Cardiac fibroblast (primary cell): Measurements from ENCODE around the gene HTN3.
"Not testable (repeated sequence)": the region's sequence is repeated elsewhere in the genome, so short reads cannot be mapped to it uniquely, and the experiment has no call there.

Source experiments
- DNase-seq, 2 donors: peaks; one replicate each; pipeline versions ENCODE4 v3.0.0 to v3.0.0-alpha.2; 2010; ENCODE audit warnings: low read depth in 2 of 2
- H3K4me3 ChIP-seq, 2 donors: replicated peaks in 1 of 2; 1 replicate in 1 of 2; 2 replicates in 1 of 2; pipeline ENCODE4 v1.5.1; 2011; ENCODE audit warnings: low read depth in 2 of 2, low read length in 2 of 2, mild to moderate bottlenecking in 2 of 2, moderate library complexity in 1 of 2
- TF ChIP-seq, protein P1 (sequence below): IDR thresholded peaks from one replicate; pipeline ENCODE4 v1.5.1; 2011; ENCODE audit warnings: low read depth, mild to moderate bottlenecking, low read length, inconsistent platforms

The HTN3 gene

DNA sequence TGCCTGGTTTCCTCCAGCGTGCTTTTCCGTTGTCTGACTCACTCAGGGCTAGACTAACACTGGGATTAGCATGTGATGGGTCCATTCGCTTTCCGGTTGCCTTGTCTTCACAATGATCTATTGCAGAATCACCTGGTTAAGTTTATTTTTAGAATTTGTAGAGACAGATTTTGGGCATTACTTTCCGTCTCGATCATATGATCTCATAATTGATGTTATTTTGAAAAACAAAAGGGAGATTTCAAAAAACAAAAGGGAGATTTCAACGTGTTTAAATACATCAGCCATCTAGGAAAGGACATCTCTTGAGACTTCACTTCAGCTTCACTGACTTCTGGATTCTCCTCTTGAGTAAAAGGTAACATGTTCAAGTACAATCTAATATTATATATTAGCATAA is at the start of gene HTN3:
HTN3 (plus strand) TSS at position 301 of the 400 bp plus-strand sequence. CDS start 2,282 bp downstream, outside the sequence.
- H3K4me3 ChIP-seq, DNase-seq: not testable (repeated sequence)

DNA sequence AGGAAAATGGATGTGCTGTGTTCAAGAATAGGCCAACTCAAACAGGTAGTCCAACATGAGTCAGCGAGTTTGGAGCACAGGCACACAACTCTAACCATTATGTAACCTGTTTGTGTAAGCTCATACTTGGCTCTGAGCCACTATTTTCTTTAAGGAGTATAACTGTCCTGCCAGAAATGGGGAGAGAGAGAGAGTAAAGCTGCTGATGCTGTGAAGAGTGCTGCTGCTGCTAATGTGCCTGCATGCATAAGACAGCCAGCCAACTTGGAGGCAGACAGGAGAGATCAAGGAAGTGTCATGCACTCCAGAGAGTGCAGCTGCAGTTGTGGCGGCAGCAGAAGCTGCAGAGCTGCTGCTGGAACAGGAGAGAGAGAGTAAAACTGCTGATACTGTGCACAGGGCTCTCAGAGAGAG is 44.2 kb upstream of the HTN3 start:
- TF ChIP-seq, protein P1, sequence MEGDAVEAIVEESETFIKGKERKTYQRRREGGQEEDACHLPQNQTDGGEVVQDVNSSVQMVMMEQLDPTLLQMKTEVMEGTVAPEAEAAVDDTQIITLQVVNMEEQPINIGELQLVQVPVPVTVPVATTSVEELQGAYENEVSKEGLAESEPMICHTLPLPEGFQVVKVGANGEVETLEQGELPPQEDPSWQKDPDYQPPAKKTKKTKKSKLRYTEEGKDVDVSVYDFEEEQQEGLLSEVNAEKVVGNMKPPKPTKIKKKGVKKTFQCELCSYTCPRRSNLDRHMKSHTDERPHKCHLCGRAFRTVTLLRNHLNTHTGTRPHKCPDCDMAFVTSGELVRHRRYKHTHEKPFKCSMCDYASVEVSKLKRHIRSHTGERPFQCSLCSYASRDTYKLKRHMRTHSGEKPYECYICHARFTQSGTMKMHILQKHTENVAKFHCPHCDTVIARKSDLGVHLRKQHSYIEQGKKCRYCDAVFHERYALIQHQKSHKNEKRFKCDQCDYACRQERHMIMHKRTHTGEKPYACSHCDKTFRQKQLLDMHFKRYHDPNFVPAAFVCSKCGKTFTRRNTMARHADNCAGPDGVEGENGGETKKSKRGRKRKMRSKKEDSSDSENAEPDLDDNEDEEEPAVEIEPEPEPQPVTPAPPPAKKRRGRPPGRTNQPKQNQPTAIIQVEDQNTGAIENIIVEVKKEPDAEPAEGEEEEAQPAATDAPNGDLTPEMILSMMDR, result no peak
- H3K4me3 ChIP-seq, result no peak overlapping the region
- peak; percentile 62 to 72 for DNase-seq

DNA sequence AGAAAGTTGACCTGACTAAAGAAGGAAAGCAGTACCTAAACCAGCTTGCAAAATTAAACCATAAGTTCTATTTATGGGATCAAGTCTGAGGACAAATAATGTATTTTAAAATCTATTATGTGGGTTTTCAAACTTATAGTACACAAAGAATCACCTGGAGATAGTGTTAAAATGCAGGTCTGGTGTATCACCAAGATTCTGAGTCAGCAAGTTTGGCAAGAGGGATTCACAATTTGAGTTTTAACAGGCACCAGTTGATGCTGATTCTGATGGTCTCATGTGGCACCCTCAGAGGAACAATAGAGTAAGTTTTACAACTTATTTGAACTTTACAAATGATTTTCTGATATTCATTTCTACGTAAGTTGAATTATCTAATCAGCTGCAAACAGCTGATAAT is 41.6 kb upstream of the HTN3 start:
- DNase-seq, result no peak
- TF ChIP-seq, protein P1, result no peak
- H3K4me3 ChIP-seq, result no peak overlapping the region

DNA sequence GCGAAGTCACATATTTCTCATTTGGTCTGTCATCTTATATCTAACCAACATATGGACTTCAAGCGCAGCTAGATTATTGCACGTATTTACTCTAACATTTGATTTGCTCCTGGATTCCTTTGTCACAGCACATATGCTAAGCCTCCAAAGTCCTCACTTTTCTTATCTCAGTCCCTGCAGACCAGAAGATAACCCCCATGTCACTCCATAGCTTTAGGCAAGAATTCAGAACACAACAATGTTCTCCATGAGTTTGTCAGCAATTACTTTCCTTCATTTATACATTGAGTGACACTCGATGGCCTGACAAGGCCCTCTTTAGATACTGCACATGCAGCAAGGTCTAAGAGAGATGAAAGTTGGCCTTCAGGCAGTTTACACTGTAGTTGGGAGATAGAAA is 37.2 kb upstream of the HTN3 start:
- DNase-seq, result no peak
- H3K4me3 ChIP-seq, result no peak overlapping the region
- TF ChIP-seq, protein P1, result no peak

DNA sequence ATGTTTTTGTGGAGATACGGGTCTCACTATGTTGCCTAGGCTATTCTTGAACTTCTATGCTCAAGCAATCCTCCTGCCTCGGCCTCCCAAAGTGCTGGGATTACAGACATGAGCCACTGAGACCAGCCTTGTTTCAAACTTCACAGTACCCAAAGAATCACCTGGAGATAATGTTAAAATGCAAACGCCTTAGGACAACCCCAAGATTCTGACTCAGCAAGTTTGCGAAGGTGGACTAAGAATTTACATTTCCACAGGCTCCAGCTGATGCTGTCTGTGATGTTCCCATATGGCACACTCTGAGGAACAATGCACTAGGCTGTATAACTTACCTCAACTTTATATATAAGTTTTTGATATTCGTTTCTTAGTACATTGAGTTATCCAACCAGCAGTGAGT is 33.5 kb upstream of the HTN3 start:
- TF ChIP-seq, protein P1, result no peak
- DNase-seq, result no peak
- no peak overlapping the region for H3K4me3 ChIP-seq

DNA sequence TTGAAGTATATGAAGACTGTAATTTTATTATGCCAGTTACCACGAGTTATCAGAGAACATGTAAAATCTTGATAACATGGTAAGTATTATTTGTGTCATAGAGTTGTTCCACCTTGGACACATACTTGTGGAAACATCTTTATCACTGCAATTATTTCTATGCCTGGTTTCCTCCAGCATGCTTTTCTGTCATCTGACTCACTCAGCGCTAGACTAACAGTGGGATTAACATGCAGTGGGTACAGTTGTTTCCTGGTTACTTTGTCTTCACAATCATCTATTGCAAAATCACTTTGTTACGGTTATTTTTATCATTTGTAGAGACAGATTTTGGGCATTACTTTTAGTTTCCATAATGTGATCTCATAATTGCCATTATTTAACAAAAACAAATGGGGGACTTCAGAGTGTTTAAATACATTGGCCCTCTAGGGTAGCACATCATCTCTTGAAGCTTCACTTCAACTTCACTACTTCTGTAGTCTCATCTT is 32.7 kb upstream of the HTN3 start, which contains the start of gene STATH:
STATH (plus strand) TSS at position 441 of the 491 bp plus-strand sequence. CDS start 2,472 bp downstream, outside the sequence.
- no peak within 1 kb of the TSS for H3K4me3 ChIP-seq
- TF ChIP-seq, protein P1, result no peak
- DNase-seq, result peak; percentile 5 to 27

DNA sequence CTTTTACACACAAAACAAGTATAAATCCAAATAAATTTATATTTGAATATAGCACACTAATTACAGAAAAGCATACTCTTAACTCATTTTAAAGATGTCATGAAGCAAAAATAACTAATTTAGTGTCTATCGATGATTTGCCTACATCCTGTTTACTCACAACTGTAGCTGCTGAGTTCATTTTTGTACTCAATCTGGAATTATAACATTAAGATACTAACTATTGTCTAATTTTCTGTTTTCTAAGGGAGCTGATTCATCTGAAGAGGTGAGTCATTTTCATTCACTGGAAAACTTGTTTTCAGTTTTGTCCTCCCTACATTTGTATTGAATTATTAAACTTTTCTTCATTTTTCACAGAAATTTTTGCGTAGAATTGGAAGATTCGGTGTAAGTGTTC is 28.8 kb upstream of the HTN3 start:
- TF ChIP-seq, protein P1, result no peak
- DNase-seq, result peak; percentile 1 to 13
- H3K4me3 ChIP-seq, result no peak overlapping the region
